T-helper 22 cell (primary cell): ENCODE measurements around the gene ZNF883.
A peak's percentile ranks its signal among the peaks of the same experiment; 100 is the strongest.
"Not testable (repeated sequence)": the region's sequence is repeated elsewhere in the genome, so short reads cannot be mapped to it uniquely, and the experiment has no call there.

Experiments used
- DNase-seq: peaks from one replicate; pipeline ENCODE4 v3.0.0-alpha.2; 2020; ENCODE audit warnings: low read depth

Gene ZNF883

GRCh38 chr9:113011911-113012381, at the start of gene ZNF883:
Gene ZNF883 (minus strand): TSS chr9:113012192.
- no peak for DNase-seq

- not testable (repeated sequence) for DNase-seq
Observed at GRCh38 chr9:113061072-113061850, 49.3 kb upstream of the ZNF883 start.

- not testable (repeated sequence) for DNase-seq
Observed at GRCh38 chr9:113059581-113060284, 47.7 kb upstream of the ZNF883 start.

GRCh38 chr9:113057193-113057592, 45.2 kb upstream of the ZNF883 start:
- DNase-seq, result no peak

GRCh38 chr9:113056191-113057106, 44.5 kb upstream of the ZNF883 start, which contains the start of gene ZFP37:
Gene ZFP37 (minus strand): TSS chr9:113056724. CDS start chr9:113056688, 36 bp downstream.
- peak; percentile 50 for DNase-seq

- DNase-seq, result no peak
Observed at GRCh38 chr9:113042884-113043657, 31.1 kb upstream of the ZNF883 start.

GRCh38 chr9:113026200-113026599, 14.2 kb upstream of the ZNF883 start:
- DNase-seq, result no peak

GRCh38 chr9:113018247-113018646, 6.3 kb upstream of the ZNF883 start:
- DNase-seq, result no peak

GRCh38 chr9:113012492-113012891, 500 bp upstream of the ZNF883 start:
- DNase-seq, result no peak

GRCh38 chr9:113005777-113006176, 6.2 kb downstream of the ZNF883 start:
- no peak for DNase-seq

- no peak for DNase-seq
Observed at GRCh38 chr9:112997236-112997941, 14.6 kb downstream of the ZNF883 start.

GRCh38 chr9:112971415-112971814, 40.6 kb downstream of the ZNF883 start:
- DNase-seq, result no peak

GRCh38 chr9:112970939-112971338, 41.1 kb downstream of the ZNF883 start:
- DNase-seq, result no peak

- DNase-seq, result no peak
Observed at GRCh38 chr9:112969730-112970129, 42.3 kb downstream of the ZNF883 start.

GRCh38 chr9:112955550-112955949, 56.4 kb downstream of the ZNF883 start:
- no peak for DNase-seq

- DNase-seq, result no peak
Observed at GRCh38 chr9:112945620-112946208, 66.3 kb downstream of the ZNF883 start.

GRCh38 chr9:112939418-112939817, 72.6 kb downstream of the ZNF883 start:
- DNase-seq, result no peak

GRCh38 chr9:112933696-112934095, 78.3 kb downstream of the ZNF883 start:
- no peak for DNase-seq

GRCh38 chr9:112925058-112925641, 86.8 kb downstream of the ZNF883 start:
- DNase-seq, result no peak

GRCh38 chr9:112921549-112921948, 90.4 kb downstream of the ZNF883 start:
- no peak for DNase-seq
